Cardiac fibroblast (primary cell): ENCODE results near the gene ZDHHC20.

Source experiments
- DNase-seq, 2 donors: peaks; one replicate each; pipeline versions ENCODE4 v3.0.0 to v3.0.0-alpha.2; 2010; ENCODE audit warnings: low read depth in 2 of 2
- H3K4me3 ChIP-seq, 2 donors: replicated peaks in 1 of 2; 1 replicate in 1 of 2; 2 replicates in 1 of 2; pipeline ENCODE4 v1.5.1; 2011; ENCODE audit warnings: low read depth in 2 of 2, low read length in 2 of 2, mild to moderate bottlenecking in 2 of 2, moderate library complexity in 1 of 2
- CTCF ChIP-seq: IDR thresholded peaks from one replicate; pipeline ENCODE4 v1.5.1; 2011; ENCODE audit warnings: low read depth, mild to moderate bottlenecking, low read length, inconsistent platforms

The ZDHHC20 gene

GRCh38 chr13:21359855-21360254, 99.2 kb downstream of the ZDHHC20 start:
- DNase-seq = no peak
- no peak overlapping the region for H3K4me3 ChIP-seq
- TF ChIP-seq CTCF = no peak

GRCh38 chr13:21355304-21355703, 103.8 kb downstream of the ZDHHC20 start:
- no peak for TF ChIP-seq CTCF
- DNase-seq = no peak
- no peak overlapping the region for H3K4me3 ChIP-seq

GRCh38 chr13:21354721-21355120, 104.4 kb downstream of the ZDHHC20 start:
- H3K4me3 ChIP-seq = no peak overlapping the region
- DNase-seq = no peak
- no peak for TF ChIP-seq CTCF

- DNase-seq = peak in 1 of 2 donors; percentile 18
- no peak overlapping the region for H3K4me3 ChIP-seq
- TF ChIP-seq CTCF = no peak
These were observed 110.5 kb downstream of the ZDHHC20 start for GRCh38 chr13:21348488-21349120.

GRCh38 chr13:21347753-21348318, 111.3 kb downstream of the ZDHHC20 start:
- no peak for DNase-seq
- TF ChIP-seq CTCF = no peak
- no peak overlapping the region for H3K4me3 ChIP-seq

- no peak overlapping the region for H3K4me3 ChIP-seq
- no peak for TF ChIP-seq CTCF
- DNase-seq = no peak
These were observed 114.4 kb downstream of the ZDHHC20 start for GRCh38 chr13:21344662-21345176.
